Activated T-helper 1 cell treated with anti-CD3 and anti-CD28 coated beads, Interleukin-2, amount 50 U/mL, for 16 hours (primary cell): ENCODE results near the gene CCNH.

Experiments
- DNase-seq, 2 donors: peaks; one replicate each; pipeline ENCODE4 v3.0.0-alpha.2; 2020; ENCODE audit warnings: low read depth in 1 of 2, low spot score in 1 of 2

The CCNH gene

GRCh38 chr5:87361536-87362213 lies 51.1 kb downstream of the CCNH start:
- DNase-seq, result no peak

GRCh38 chr5:87361031-87361445 lies 51.7 kb downstream of the CCNH start:
- DNase-seq, result no peak

DNA sequence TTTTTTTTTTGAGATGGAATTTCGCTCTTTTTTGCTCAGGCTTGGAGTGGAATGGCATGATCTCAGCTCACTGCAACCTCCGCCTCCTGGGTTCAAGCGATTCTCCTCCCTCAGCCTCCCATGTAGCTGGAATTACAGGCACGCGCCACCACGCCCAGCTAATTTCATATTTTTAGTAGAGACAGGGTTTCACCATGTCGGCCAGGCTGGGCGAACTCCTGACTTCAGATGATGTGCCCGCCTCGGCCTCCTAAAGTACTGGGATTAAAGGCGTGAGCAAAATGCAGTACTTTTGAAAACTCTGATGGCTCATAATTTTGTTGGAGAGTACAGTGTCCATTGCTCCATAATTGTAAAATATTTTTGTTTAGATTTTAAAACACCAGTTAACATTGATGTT lies 52.6 kb downstream of the CCNH start:
- no peak for DNase-seq

GRCh38 chr5:87359106-87359505 lies 53.6 kb downstream of the CCNH start:
- DNase-seq, result no peak

DNA sequence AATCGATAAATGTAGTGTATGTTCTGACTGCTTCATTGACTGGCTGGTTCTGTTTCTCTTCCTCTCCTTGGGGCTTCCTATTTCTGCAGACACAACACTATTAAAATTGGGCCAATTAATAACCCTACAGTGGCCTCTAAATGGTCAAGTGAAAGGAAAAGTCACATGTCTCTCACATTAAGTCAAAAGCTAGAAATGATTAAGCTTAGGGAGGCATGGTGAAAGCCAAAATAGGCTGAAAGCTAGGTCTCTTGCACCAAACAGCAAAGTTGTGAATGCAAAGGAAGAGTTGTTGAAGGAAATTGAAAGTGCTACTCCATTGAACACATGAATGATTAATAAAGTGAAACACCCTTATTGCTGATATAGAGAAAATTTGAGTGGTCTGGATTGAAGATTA lies 58.2 kb downstream of the CCNH start:
- no peak for DNase-seq

- DNase-seq, result no peak
Observed at GRCh38 chr5:87347841-87348240, 64.9 kb downstream of the CCNH start.

GRCh38 chr5:87347272-87347671 lies 65.5 kb downstream of the CCNH start:
- no peak for DNase-seq
